HFF-Myc (cell line): ENCODE data around the gene LRRC8D.

ENCODE experiments used
- DNase-seq: peaks from one replicate; pipeline ENCODE4 v3.0.0-alpha.2; 2011; ENCODE audit warnings: low read depth; ENCODE audit errors: extremely low read depth
- H3K4me3 ChIP-seq: replicated peaks from 2 replicates; pipeline ENCODE4 v1.5.1; 2011; ENCODE audit warnings: low read depth, mild to moderate bottlenecking, control low read depth, low read length
- TF ChIP-seq, protein P1 (sequence below): IDR thresholded peaks from 2 replicates; pipeline ENCODE4 v1.5.1; 2012; ENCODE audit warnings: mild to moderate bottlenecking, low read depth, low read length, control low read depth; ENCODE audit errors: missing control alignments

LRRC8D gene

DNA sequence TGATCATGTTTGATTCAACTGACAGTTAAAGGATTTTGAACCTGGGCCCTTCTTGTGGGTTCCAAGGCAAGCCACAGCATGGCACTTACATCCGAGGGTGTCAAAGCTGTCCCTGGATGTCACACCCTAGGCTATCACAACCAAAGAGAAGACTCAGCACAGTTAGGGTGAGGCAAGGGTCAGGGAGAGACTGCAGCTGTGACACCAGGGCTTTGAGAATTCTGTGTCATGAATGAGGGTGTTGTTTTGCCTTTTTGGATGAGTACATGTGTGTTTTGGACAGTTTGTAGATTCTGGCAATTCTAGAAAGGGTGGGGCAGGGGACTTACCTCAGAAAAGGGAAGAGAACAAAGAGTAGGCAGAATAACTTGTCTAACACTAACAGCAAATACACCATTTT lies 136.3 kb downstream of the LRRC8D start:
- no peak overlapping the region for H3K4me3 ChIP-seq
- TF ChIP-seq, protein P1, sequence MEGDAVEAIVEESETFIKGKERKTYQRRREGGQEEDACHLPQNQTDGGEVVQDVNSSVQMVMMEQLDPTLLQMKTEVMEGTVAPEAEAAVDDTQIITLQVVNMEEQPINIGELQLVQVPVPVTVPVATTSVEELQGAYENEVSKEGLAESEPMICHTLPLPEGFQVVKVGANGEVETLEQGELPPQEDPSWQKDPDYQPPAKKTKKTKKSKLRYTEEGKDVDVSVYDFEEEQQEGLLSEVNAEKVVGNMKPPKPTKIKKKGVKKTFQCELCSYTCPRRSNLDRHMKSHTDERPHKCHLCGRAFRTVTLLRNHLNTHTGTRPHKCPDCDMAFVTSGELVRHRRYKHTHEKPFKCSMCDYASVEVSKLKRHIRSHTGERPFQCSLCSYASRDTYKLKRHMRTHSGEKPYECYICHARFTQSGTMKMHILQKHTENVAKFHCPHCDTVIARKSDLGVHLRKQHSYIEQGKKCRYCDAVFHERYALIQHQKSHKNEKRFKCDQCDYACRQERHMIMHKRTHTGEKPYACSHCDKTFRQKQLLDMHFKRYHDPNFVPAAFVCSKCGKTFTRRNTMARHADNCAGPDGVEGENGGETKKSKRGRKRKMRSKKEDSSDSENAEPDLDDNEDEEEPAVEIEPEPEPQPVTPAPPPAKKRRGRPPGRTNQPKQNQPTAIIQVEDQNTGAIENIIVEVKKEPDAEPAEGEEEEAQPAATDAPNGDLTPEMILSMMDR: no peak
- DNase-seq: no peak

DNA sequence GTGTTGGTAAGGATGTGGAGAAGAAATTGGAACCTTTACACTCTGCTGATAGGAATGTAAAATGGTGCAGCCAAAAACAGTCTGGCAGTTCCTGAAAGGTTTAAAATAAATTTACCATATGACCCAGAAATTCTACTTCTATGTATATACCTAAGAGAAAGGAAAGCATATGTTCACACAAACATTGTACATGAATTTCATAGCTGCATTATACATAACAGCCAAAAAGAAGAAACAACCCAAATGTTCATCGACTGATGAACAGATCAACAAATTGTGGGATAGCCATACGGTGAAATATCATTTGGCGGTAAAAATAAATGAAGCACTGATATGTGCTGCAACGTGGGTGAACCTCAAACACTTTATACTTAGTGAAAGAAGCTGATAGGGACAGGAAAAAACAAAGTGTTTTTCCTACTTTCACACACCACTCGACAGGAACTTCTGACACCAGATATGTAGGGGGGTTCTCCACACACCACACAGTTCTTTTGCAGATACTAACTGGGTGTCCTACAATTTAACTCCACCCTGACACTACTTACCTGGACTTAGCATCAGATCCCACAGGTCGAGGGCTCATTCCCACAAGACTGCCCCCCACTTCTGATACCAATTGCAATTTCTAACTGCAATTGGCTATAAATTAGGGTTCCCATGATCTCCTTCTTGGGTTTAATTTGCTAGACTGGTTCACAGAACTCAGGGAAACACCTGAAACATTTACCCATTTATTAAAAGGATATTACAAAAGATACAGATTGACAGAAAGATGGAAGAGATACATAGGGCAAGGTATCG lies 138.2 kb downstream of the LRRC8D start:
- no peak overlapping the region for H3K4me3 ChIP-seq
- TF ChIP-seq, protein P1: no peak
- DNase-seq: no peak

DNA sequence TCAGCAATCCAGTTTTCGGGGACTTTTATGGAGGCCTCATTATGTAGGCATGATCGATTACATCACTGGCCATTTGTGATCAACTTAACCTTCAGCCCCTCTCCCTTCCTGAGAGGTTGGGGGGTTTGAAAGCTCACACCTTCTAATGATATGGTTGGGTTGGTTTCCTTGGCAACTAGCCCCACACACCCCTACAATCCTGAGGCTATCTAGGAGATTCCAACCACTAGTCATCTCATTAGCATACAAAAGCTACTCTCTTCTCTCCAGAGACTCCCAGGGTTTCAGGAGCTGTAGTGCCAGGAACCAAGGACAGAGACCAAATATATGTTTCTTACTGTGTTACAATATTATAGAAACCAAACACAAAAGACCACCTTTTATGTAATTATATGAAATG lies 138.9 kb downstream of the LRRC8D start:
- DNase-seq: no peak
- no peak overlapping the region for H3K4me3 ChIP-seq
- TF ChIP-seq, protein P1: no peak

DNA sequence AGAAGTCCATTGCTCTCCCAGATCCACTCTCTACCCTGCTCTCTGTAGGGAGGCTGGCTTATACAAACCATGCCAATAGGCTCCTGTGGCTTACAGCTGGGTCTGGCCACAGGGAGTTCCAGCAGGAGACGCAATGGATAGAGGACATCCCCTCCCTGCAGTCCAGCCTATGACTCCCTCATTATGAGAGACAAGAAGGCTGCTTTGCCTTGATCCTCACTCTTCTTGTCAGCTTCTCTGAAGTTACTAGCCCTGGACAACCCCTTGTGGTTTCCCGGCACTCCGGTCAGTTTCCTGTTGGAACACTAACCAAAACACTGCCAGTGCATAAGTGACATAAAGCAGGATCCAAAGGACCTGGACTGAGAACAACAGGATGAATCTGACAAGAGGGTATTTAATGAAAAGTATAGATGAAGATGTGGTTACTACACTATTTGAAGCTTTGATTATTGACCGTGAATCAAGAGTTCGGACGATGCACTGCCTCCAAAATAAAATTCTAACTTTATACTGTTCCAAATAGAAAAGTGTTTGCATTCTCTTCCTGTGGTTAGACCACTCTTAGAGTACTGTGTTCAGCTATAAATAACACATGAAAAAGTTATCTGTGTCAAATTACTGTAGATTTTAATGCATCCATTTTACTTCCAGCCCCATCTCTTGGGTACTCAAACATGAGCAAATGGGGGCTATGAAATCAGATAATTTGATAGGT lies 141.4 kb downstream of the LRRC8D start:
- no peak overlapping the region for H3K4me3 ChIP-seq
- DNase-seq: no peak
- TF ChIP-seq, protein P1: no peak

DNA sequence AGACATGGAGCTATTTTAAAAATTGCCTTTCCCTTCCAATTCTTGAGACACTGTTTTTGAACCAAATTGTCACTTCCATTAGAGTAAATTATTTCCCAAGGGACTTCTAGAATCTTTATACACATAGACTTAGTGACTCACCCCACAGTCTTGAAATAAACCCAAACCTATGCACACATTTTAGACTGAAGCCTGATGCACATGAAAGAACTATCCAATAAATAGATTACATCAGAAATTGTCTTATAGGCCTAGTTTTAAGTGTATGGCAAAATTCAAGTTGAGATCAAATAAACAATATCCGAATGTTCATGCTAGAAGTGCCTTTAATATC lies 141.9 kb downstream of the LRRC8D start:
- no peak overlapping the region for H3K4me3 ChIP-seq
- DNase-seq: no peak
- TF ChIP-seq, protein P1: no peak

DNA sequence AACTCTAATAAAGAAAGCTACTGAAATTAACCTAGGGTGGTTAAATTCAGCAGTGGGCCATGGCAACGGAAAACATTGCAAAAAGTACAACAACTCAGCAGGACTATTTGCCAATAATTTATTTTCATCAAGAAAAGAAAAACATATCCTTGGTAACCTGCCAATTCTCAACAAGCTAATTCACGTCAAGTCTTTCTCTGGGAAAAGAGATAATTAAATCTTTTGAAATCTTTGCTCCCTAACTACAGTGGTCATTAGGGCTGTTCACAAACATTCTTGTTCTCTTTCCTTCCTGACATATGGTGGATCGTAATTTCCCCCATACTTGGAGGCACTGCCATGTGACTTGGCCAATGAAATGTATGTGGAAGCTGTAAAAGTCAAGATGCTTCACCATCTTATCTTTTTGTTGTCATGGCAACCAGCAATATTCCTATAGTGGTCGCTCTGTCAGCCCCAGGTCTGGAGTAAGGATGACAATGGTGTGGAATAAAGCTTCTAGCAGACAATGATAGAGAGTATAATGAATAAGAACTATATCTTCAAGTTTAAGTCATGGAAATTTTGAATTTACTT lies 144.4 kb downstream of the LRRC8D start:
- no peak overlapping the region for H3K4me3 ChIP-seq
- TF ChIP-seq, protein P1: no peak
- DNase-seq: no peak
